GM23338 (cell line): ENCODE results near the gene C13orf46. TPM values are rescaled to one million over a fixed set of nuclear protein-coding genes. Genes with fewer than 3 reads are reported as not detected.

Experiments used
- ATAC-seq: fragments of 200-7000 bp; cut with Tn5 transposase; 3 replicates; pipeline ENCODE4 v1.9.1; 2020
- DNase-seq: peaks from one replicate; pipeline ENCODE4 v3.0.0-alpha.2; 2015; ENCODE audit warnings: low spot score
- H2AFZ ChIP-seq: fragments of 200-600 bp; sonication (generic); 2 replicates; pipeline ENCODE4 v1.8.0; 2016; ENCODE audit warnings: antibody characterized with exemption, mild to moderate bottlenecking, moderate library complexity
- H3F3A ChIP-seq: fragments of 200-600 bp; sonication (generic); replicated peaks from 2 replicates; pipeline ENCODE4 v1.8.0; 2017; ENCODE audit warnings: antibody characterized with exemption, mixed run types, low read depth
- H3K27ac ChIP-seq: fragments of 200-600 bp; sonication (generic); 2 replicates; pipeline ENCODE4 v1.6.1; 2016; ENCODE audit warnings: low read depth
- H3K27me3 ChIP-seq: fragments of 200-600 bp; sonication (generic); 2 replicates; pipeline ENCODE4 v1.8.0; 2016; ENCODE audit warnings: mild to moderate bottlenecking, mixed run types, moderate library complexity; ENCODE audit not compliant: insufficient read depth
- H3K36me3 ChIP-seq: fragments of 200-600 bp; sonication (generic); 2 replicates; pipeline ENCODE4 v1.8.0; 2016; ENCODE audit warnings: mild to moderate bottlenecking; ENCODE audit not compliant: insufficient read depth
- H3K4me1 ChIP-seq: fragments of 200-600 bp; sonication (generic); 2 replicates; pipeline ENCODE4 v1.8.0; 2016; ENCODE audit warnings: mild to moderate bottlenecking, moderate library complexity; ENCODE audit not compliant: insufficient read depth
- H3K4me2 ChIP-seq: fragments of 200-600 bp; sonication (generic); 2 replicates; pipeline ENCODE4 v1.7.1; 2017; ENCODE audit warnings: mixed run types
- H3K4me3 ChIP-seq: fragments of 200-600 bp; sonication (generic); 2 replicates; pipeline ENCODE4 v1.6.1; 2016; ENCODE audit warnings: mixed run types
- H3K79me2 ChIP-seq: fragments of 200-600 bp; sonication (generic); replicated peaks from 2 replicates; pipeline ENCODE4 v1.8.0; 2017; ENCODE audit warnings: mild to moderate bottlenecking; ENCODE audit not compliant: insufficient read depth
- H3K9me2 ChIP-seq: fragments of 200-600 bp; sonication (generic); 2 replicates; pipeline ENCODE4 v1.8.0; 2017; ENCODE audit not compliant: insufficient read depth
- H4K20me1 ChIP-seq: fragments of 200-600 bp; sonication (generic); replicated peaks from 2 replicates; pipeline ENCODE4 v1.8.0; 2017; ENCODE audit warnings: mild to moderate bottlenecking; ENCODE audit not compliant: insufficient read depth
- H3K27ac Mint-ChIP-seq: 2 replicates; pipeline ENCODE4 v1.8.0; 2020; ENCODE audit warnings: inconsistent platforms, mild to moderate bottlenecking, moderate library complexity, mixed read lengths
- H3K27me3 Mint-ChIP-seq: 3 replicates; pipeline ENCODE4 v1.8.0; 2022; ENCODE audit warnings: low read depth, mild to moderate bottlenecking, moderate library complexity, mixed read lengths, inconsistent platforms; ENCODE audit not compliant: insufficient read depth, poor library complexity
- H3K36me3 Mint-ChIP-seq: 3 replicates; pipeline ENCODE4 v1.8.0; 2021; ENCODE audit warnings: low read depth, mild to moderate bottlenecking, inconsistent platforms, moderate library complexity, mixed read lengths
- H3K4me1 Mint-ChIP-seq: 3 replicates; pipeline ENCODE4 v1.8.0; 2020; ENCODE audit warnings: mild to moderate bottlenecking, inconsistent platforms, mixed read lengths
- H3K4me3 Mint-ChIP-seq: 3 replicates; pipeline ENCODE4 v1.8.0; 2021; ENCODE audit warnings: moderate library complexity, mild to moderate bottlenecking, inconsistent platforms, mixed read lengths
- H3K9me3 Mint-ChIP-seq: 3 replicates; pipeline ENCODE4 v1.8.0; 2020; ENCODE audit warnings: moderate library complexity, mild to moderate bottlenecking, inconsistent platforms, mixed read lengths
- CREB1 ChIP-seq: fragments of 250-450 bp; sonication (Bioruptor Pico); IDR thresholded peaks from 2 replicates; pipeline ENCODE4 v1.5.0; 2020; ENCODE audit warnings: low read depth, mild to moderate bottlenecking, moderate library complexity
- EZH2phosphoT487 ChIP-seq: fragments of 200-600 bp; sonication (generic); IDR thresholded peaks from one replicate; pipeline ENCODE4 v1.8.1; 2018; ENCODE audit warnings: antibody characterized with exemption; ENCODE audit not compliant: unreplicated experiment
- NANOG ChIP-seq: IDR thresholded peaks from 2 replicates; pipeline ENCODE4 v1.6.1; 2016; ENCODE audit warnings: antibody characterized with exemption, borderline replicate concordance
- POLR2AphosphoS5 ChIP-seq: IDR thresholded peaks from 2 replicates; pipeline ENCODE4 v1.6.1; 2016; ENCODE audit warnings: antibody characterized with exemption, low read depth
- REST ChIP-seq: IDR thresholded peaks from one replicate; pipeline ENCODE4 v1.6.1; 2018; ENCODE audit warnings: antibody characterized with exemption; ENCODE audit not compliant: unreplicated experiment
- STAT1 ChIP-seq: IDR thresholded peaks from one replicate; pipeline ENCODE4 v1.6.1; 2016; ENCODE audit warnings: antibody characterized with exemption; ENCODE audit not compliant: unreplicated experiment
- polyA plus RNA-seq: library from polyadenylated mRNA; unstranded; fragments of >200 nt; fragmentation: Nextera tagmentation; extraction: Ambion mirVana; gene quantifications from 2 replicates; pipeline ENCODE4 v1.2.1, GENCODE V29; 2016
- total RNA-seq: library from RNA; depleted of rRNA; stranded (reverse); fragments of >200 nt; shearing (Covaris generic); gene quantifications from 2 replicates; pipeline ENCODE4 v1.2.3, GENCODE V29; 2014
- TF ChIP-seq, protein P1 (sequence below): IDR thresholded peaks from 2 replicates; pipeline ENCODE4 v1.6.1; 2016; ENCODE audit warnings: antibody characterized with exemption
- TF ChIP-seq, protein P2 (sequence below), 2 experiments: fragments of 200-600 bp in 1 of 2; sonication (generic) in 1 of 2; conservative IDR thresholded peaks; 2 replicates each; pipeline versions ENCODE4 v1.5.1 to v1.6.1; 2016 to 2017; ENCODE audit warnings: antibody characterized with exemption in 2 of 2, low read depth in 2 of 2, mild to moderate bottlenecking in 2 of 2, moderate library complexity in 1 of 2

The C13orf46 gene
- total and polyA plus RNA-seq, 2 experiments from 2014 or later, result 0.44 to 1.5 TPM

DNA sequence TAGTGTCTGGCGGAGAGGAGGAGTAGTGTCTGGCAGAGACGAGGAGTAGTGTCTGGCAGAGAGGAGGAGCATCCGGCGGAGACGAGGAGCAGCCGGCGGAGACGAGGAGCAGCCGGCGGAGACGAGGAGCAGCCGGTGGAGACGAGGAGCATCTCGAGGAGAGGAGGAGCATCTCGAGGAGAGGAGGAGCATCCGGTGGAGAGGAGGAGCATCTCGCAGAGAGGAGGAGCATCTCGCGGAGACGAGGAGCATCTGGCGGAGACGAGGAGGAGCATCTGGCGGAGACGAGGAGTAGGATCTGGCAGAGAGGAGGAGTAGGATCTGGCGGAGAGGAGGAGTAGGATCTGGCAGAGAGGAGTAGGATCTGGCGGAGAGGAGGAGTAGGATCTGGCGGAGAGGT lies 18.2 kb downstream of the C13orf46 start (continued):
- no peak for TF ChIP-seq REST
- TF ChIP-seq CREB1 (CRISPR knock-in tag), result no peak

GRCh38 chr13:113955235-113955634 lies 18.6 kb downstream of the C13orf46 start:
- Histone ChIP-seq H3K27ac (no peak overlapping the region), H2AFZ (no peak overlapping the region), H3K27me3 (no peaks in the 10 kb centered on the region), H3K4me3 (no peak overlapping the region), H3K36me3 (no peaks in the 10 kb centered on the region), H3K79me2 (no peaks in the 10 kb centered on the region), H3K4me2 (no peak overlapping the region), H3K4me1 (no peaks in the 10 kb centered on the region), H3K9me2 (no peaks in the 10 kb centered on the region), H4K20me1 (no peaks in the 10 kb centered on the region), H3F3A (no peaks in the 10 kb centered on the region)
- no peak for ATAC-seq
- Mint-ChIP-seq H3K36me3 (peaks cover 40% of the 10 kb centered on the region), H3K27me3 (peaks cover 17% of the 10 kb centered on the region), H3K9me3 (peaks cover 59% of the 10 kb centered on the region), H3K4me1 (no peaks in the 10 kb centered on the region; the same call in 2 of the 3 replicates), H3K27ac (no peak overlapping the region), H3K4me3 (no peak overlapping the region)
- no peak for DNase-seq
- TF ChIP-seq REST (no peak), STAT1 (no peak), EZH2phosphoT487 (no peak), CREB1 (CRISPR knock-in tag) (no peak), NANOG (no peak), POLR2AphosphoS5 (no peak)
- TF ChIP-seq, protein P1, sequence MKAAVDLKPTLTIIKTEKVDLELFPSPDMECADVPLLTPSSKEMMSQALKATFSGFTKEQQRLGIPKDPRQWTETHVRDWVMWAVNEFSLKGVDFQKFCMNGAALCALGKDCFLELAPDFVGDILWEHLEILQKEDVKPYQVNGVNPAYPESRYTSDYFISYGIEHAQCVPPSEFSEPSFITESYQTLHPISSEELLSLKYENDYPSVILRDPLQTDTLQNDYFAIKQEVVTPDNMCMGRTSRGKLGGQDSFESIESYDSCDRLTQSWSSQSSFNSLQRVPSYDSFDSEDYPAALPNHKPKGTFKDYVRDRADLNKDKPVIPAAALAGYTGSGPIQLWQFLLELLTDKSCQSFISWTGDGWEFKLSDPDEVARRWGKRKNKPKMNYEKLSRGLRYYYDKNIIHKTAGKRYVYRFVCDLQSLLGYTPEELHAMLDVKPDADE, result no peak
- TF ChIP-seq, protein P2, sequence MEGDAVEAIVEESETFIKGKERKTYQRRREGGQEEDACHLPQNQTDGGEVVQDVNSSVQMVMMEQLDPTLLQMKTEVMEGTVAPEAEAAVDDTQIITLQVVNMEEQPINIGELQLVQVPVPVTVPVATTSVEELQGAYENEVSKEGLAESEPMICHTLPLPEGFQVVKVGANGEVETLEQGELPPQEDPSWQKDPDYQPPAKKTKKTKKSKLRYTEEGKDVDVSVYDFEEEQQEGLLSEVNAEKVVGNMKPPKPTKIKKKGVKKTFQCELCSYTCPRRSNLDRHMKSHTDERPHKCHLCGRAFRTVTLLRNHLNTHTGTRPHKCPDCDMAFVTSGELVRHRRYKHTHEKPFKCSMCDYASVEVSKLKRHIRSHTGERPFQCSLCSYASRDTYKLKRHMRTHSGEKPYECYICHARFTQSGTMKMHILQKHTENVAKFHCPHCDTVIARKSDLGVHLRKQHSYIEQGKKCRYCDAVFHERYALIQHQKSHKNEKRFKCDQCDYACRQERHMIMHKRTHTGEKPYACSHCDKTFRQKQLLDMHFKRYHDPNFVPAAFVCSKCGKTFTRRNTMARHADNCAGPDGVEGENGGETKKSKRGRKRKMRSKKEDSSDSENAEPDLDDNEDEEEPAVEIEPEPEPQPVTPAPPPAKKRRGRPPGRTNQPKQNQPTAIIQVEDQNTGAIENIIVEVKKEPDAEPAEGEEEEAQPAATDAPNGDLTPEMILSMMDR (conservative IDR thresholded peaks at IDR 0.05; ENCODE audit: low read depth in 2 of 2), result no peak
